Neural cell (in vitro differentiated cells): ENCODE results near the gene MRPL53. TPM values are rescaled to one million over a fixed set of nuclear protein-coding genes. Genes with fewer than 3 reads are reported as not detected.
"Not testable (repeated sequence)": the region's sequence is repeated elsewhere in the genome, so short reads cannot be mapped to it uniquely, and the experiment has no call there.

Experiments
- H2AFZ ChIP-seq: fragments of 200-600, 300-800 bp; sonication (generic), shearing (Covaris generic); 2 replicates; pipeline ENCODE4 v1.6.0; 2014; ENCODE audit warnings: low read depth, mild to moderate bottlenecking, antibody characterized with exemption, low read length, moderate library complexity
- H3F3A ChIP-seq: fragments of 200-600 bp; shearing (Covaris generic); 2 replicates; pipeline ENCODE4 v1.6.1; 2016; ENCODE audit warnings: mild to moderate bottlenecking, moderate library complexity, mixed read lengths, antibody characterized with exemption, low read length; ENCODE audit not compliant: insufficient read depth, poor library complexity, severe bottlenecking
- H3K27ac ChIP-seq: fragments of 200-600, 300-800 bp; sonication (generic), shearing (Covaris generic); 2 replicates; pipeline ENCODE4 v1.5.1; 2014; ENCODE audit warnings: mild to moderate bottlenecking, low read length, moderate library complexity
- H3K27me3 ChIP-seq: fragments of 300-800, 200-600 bp; sonication (generic), shearing (Covaris generic); 2 replicates; pipeline ENCODE4 v1.6.0; 2014; ENCODE audit warnings: mild to moderate bottlenecking, low read depth, low read length, moderate library complexity; ENCODE audit not compliant: insufficient read depth
- H3K36me3 ChIP-seq: fragments of 300-800, 200-600 bp; sonication (generic), shearing (Covaris generic); 2 replicates; pipeline ENCODE4 v1.5.1; 2014; ENCODE audit warnings: mild to moderate bottlenecking, antibody characterized with exemption, low read length, moderate library complexity; ENCODE audit not compliant: insufficient read depth
- H3K4me2 ChIP-seq: fragments of 300-800, 200-600 bp; sonication (generic), shearing (Covaris generic); 2 replicates; pipeline ENCODE4 v1.6.0; 2014; ENCODE audit warnings: mild to moderate bottlenecking, low read length
- H3K4me3 ChIP-seq: fragments of 300-800, 200-600 bp; sonication (generic), shearing (Covaris generic); 2 replicates; pipeline ENCODE4 v1.5.1; 2014; ENCODE audit warnings: mild to moderate bottlenecking, low read length, moderate library complexity
- H3K79me2 ChIP-seq: fragments of 200-600 bp; shearing (Covaris generic); replicated peaks from 2 replicates; pipeline ENCODE4 v1.6.0; 2014; ENCODE audit warnings: mild to moderate bottlenecking, low read length, moderate library complexity; ENCODE audit not compliant: insufficient read depth
- H3K9ac ChIP-seq: fragments of 300-800, 200-600 bp; sonication (generic), shearing (Covaris generic); 2 replicates; pipeline ENCODE4 v1.6.1; 2016; ENCODE audit warnings: mild to moderate bottlenecking, low read length, mixed read lengths
- H3K9me2 ChIP-seq: fragments of 200-600 bp; shearing (Covaris generic); 2 replicates; pipeline ENCODE4 v1.6.1; 2016; ENCODE audit warnings: mild to moderate bottlenecking, low read length, mixed read lengths; ENCODE audit not compliant: insufficient read depth
- H3K9me3 ChIP-seq: fragments of 200-600, 300-800 bp; sonication (generic), shearing (Covaris generic); 2 replicates; pipeline ENCODE4 v1.6.1; 2016; ENCODE audit warnings: mild to moderate bottlenecking, mixed run types, low read length, moderate library complexity, mixed read lengths
- H4K20me1 ChIP-seq: fragments of 200-600 bp; shearing (Covaris generic); 2 replicates; pipeline ENCODE4 v1.6.1; 2016; ENCODE audit warnings: mild to moderate bottlenecking, mixed run types; ENCODE audit not compliant: insufficient read depth
- EP300 ChIP-seq: fragments of 450-650 bp; conservative IDR thresholded peaks from 2 replicates; pipeline ENCODE4 v1.6.1; 2014; ENCODE audit warnings: antibody characterized with exemption, mild to moderate bottlenecking, moderate library complexity; ENCODE audit not compliant: poor library complexity, severe bottlenecking
- EZH2 ChIP-seq: fragments of 200-600, 300-800 bp; shearing (Covaris generic), sonication (generic); IDR thresholded peaks from 2 replicates; pipeline ENCODE4 v1.6.1; 2014; ENCODE audit warnings: antibody characterized with exemption, low read length, borderline replicate concordance, mild to moderate bottlenecking; ENCODE audit not compliant: insufficient read depth, poor library complexity, severe bottlenecking
- MXI1 ChIP-seq: fragments of 450-650 bp; conservative IDR thresholded peaks from 2 replicates; pipeline ENCODE4 v1.6.1; 2014; ENCODE audit warnings: antibody characterized with exemption, mild to moderate bottlenecking; ENCODE audit not compliant: poor library complexity, severe bottlenecking
- POLR2AphosphoS5 ChIP-seq: IDR thresholded peaks from 2 replicates; pipeline ENCODE4 v1.6.1; 2012
- RAD21 ChIP-seq: fragments of 450-650 bp; conservative IDR thresholded peaks from 2 replicates; pipeline ENCODE4 v1.6.1; 2014; ENCODE audit warnings: antibody characterized with exemption, mild to moderate bottlenecking, moderate library complexity
- TAF1 ChIP-seq: IDR thresholded peaks from 2 replicates; pipeline ENCODE4 v1.6.1; 2012; ENCODE audit warnings: low read depth
- polyA plus RNA-seq: library from polyadenylated mRNA; depleted of rRNA; stranded (reverse); fragments of >200 nt; gene quantifications from 2 replicates; pipeline ENCODE4 v1.2.3, GENCODE V29; 2014
- TF ChIP-seq, protein P1 (sequence below): IDR thresholded peaks from 2 replicates; pipeline ENCODE4 v1.6.1; 2012; ENCODE audit warnings: borderline replicate concordance
- TF ChIP-seq, protein P2 (sequence below): fragments of 450-650 bp; IDR thresholded peaks from 2 replicates; pipeline ENCODE4 v1.5.1; 2014; ENCODE audit warnings: antibody characterized with exemption, mild to moderate bottlenecking, moderate library complexity; ENCODE audit not compliant: poor library complexity, severe bottlenecking

Gene MRPL53
- polyA plus RNA-seq, 1 donor from 2014 or later, result 28.0 TPM

DNA sequence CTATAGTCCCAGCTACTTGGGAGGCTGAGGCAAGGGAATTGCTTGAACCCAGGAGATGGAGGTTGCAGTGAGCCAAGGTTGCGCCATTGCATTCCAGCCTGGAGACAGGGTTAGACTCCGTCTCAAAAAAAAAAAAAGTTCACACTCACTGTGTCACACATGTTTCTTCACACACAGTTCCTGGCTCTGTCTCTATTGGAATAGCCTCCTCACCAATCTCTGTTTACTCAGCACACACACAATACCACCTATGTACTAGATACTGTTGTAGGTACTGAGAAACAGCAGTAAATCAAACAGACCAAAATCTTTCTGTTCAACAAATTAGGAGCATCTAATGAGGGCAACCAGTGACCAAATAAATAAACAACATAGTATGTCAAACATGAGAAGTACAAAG is 13.7 kb upstream of the MRPL53 start:
- H3K79me2 ChIP-seq, result peaks cover 8% of the 10 kb centered on the region
- H3K27ac ChIP-seq, result no peak overlapping the region
- no peak for TF ChIP-seq EZH2
- TF ChIP-seq EP300, result no peak
- no peak for TF ChIP-seq POLR2AphosphoS5
- TF ChIP-seq, protein P1, sequence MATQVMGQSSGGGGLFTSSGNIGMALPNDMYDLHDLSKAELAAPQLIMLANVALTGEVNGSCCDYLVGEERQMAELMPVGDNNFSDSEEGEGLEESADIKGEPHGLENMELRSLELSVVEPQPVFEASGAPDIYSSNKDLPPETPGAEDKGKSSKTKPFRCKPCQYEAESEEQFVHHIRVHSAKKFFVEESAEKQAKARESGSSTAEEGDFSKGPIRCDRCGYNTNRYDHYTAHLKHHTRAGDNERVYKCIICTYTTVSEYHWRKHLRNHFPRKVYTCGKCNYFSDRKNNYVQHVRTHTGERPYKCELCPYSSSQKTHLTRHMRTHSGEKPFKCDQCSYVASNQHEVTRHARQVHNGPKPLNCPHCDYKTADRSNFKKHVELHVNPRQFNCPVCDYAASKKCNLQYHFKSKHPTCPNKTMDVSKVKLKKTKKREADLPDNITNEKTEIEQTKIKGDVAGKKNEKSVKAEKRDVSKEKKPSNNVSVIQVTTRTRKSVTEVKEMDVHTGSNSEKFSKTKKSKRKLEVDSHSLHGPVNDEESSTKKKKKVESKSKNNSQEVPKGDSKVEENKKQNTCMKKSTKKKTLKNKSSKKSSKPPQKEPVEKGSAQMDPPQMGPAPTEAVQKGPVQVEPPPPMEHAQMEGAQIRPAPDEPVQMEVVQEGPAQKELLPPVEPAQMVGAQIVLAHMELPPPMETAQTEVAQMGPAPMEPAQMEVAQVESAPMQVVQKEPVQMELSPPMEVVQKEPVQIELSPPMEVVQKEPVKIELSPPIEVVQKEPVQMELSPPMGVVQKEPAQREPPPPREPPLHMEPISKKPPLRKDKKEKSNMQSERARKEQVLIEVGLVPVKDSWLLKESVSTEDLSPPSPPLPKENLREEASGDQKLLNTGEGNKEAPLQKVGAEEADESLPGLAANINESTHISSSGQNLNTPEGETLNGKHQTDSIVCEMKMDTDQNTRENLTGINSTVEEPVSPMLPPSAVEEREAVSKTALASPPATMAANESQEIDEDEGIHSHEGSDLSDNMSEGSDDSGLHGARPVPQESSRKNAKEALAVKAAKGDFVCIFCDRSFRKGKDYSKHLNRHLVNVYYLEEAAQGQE, result no peak
- no peak for TF ChIP-seq RAD21
- no peak for TF ChIP-seq TAF1
- TF ChIP-seq, protein P2, sequence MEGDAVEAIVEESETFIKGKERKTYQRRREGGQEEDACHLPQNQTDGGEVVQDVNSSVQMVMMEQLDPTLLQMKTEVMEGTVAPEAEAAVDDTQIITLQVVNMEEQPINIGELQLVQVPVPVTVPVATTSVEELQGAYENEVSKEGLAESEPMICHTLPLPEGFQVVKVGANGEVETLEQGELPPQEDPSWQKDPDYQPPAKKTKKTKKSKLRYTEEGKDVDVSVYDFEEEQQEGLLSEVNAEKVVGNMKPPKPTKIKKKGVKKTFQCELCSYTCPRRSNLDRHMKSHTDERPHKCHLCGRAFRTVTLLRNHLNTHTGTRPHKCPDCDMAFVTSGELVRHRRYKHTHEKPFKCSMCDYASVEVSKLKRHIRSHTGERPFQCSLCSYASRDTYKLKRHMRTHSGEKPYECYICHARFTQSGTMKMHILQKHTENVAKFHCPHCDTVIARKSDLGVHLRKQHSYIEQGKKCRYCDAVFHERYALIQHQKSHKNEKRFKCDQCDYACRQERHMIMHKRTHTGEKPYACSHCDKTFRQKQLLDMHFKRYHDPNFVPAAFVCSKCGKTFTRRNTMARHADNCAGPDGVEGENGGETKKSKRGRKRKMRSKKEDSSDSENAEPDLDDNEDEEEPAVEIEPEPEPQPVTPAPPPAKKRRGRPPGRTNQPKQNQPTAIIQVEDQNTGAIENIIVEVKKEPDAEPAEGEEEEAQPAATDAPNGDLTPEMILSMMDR, result no peak
- no peaks in the 10 kb centered on the region for H3K36me3 ChIP-seq
- no peaks in the 10 kb centered on the region for H4K20me1 ChIP-seq
- no peaks in the 10 kb centered on the region for H3K9me3 ChIP-seq
- no peaks in the 10 kb centered on the region for H3F3A ChIP-seq
- no peak overlapping the region for H3K4me3 ChIP-seq
- no peak overlapping the region for H3K9ac ChIP-seq
- no peaks in the 10 kb centered on the region for H3K9me2 ChIP-seq
- no peak overlapping the region for H2AFZ ChIP-seq
- no peak overlapping the region for H3K4me2 ChIP-seq
- H3K27me3 ChIP-seq, result no peaks in the 10 kb centered on the region

DNA sequence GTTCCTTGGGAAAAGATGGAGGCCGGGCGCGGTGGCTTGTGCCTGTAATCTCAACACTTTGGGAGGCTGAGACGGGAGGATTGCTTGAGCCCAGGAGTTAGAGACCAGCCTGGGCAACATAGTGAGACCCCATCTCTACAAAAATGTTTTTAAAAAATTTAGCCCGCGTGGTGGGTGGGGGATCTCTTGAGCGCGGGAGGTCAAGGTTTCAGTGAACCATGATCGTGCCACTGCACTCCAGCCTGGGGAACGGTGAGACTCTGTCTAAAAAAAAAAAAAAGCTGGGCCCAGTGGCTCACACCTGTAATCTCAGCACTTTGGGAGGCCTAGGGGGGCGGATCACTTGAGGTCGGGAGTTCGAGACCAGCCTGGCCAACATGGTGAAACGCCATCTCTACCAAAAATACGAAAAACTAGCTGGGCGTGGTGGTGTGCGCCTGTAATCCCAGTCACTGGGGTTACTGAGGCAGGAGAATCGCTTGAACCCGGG is 11.2 kb upstream of the MRPL53 start:
- not testable (repeated sequence) for H3K9me2 ChIP-seq, H3K27ac ChIP-seq, H3K27me3 ChIP-seq, H3K36me3 ChIP-seq, H3K9me3 ChIP-seq, H3F3A ChIP-seq, H2AFZ ChIP-seq, H4K20me1 ChIP-seq
- Histone ChIP-seq H3K9ac (peak overlapping the region; percentile 94), H3K4me2 (peak overlapping the region; percentile 97), H3K4me3 (peak overlapping the region; percentile 100), H3K79me2 (peaks cover 26% of the 10 kb centered on the region)

DNA sequence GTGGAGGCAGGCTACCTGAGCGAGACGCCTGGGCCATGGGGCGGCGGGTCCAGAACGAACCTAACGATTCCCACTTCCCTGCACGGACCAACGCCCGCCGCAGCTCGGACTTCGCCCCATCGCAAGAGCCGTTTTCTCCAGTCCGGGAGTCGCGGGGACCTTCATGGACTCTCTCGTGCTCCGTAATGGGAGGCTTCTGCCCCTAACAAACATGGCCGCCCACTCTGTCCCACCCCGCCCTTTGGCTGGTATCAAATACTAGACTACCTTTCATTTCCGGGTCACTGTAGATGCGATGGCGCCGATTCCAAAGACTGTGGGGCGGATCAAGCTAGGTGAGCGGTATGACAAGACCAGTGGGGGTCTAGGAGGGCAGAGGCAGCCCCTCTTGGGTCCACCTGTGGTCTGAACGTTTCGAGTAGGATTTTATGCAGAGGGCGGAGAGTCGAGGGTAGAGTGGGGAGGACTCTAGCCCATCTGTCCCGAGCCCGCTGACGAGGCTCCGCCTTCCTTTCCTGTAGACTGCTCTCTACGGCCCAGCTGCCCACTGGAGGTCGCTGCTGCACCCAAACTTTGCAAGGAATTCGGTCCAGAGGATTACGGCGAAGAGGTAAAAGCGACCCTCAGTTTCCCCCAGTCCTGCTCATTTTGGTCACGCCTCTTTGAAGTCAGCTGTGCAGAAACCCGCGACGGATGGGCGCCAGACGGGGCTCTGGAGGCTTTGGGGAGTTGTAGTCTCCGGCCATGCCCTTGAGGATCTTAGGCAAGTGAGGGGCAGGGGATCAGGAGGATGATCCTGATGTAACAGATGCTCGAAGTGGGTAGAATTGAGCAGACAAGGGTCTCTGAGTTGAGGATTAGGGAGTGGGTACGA is 10.6 kb upstream of the MRPL53 start, which contains the start of the genes CCDC142 and TTC31:
Gene CCDC142, minus strand, starts transcription at position 198 of the 874 bp plus-strand sequence. Its CDS starts 161 bp downstream, at position 37.
Gene TTC31, plus strand, starts transcription at position 281 of the 874 bp plus-strand sequence. Its CDS starts 15 bp downstream, at position 296.
- H3F3A ChIP-seq, result no peaks in the 10 kb centered on the region
- peak within 1 kb of the TSS; percentile 94 for H3K9ac ChIP-seq
- peak within 1 kb of the TSS; percentile 97 for H3K4me2 ChIP-seq
- H3K4me3 ChIP-seq, result peak within 1 kb of the TSS; percentile 100
- no peaks in the 10 kb centered on the region for H3K27me3 ChIP-seq
- H3K36me3 ChIP-seq, result peaks cover 3% of the 10 kb centered on the region
- peaks cover 26% of the 10 kb centered on the region for H3K79me2 ChIP-seq
- H3K9me2 ChIP-seq, result no peaks in the 10 kb centered on the region
- H3K9me3 ChIP-seq, result no peaks in the 10 kb centered on the region
- no peaks in the 10 kb centered on the region for H4K20me1 ChIP-seq
- peak within 1 kb of the TSS; percentile 85 for H2AFZ ChIP-seq
- H3K27ac ChIP-seq, result peak within 1 kb of the TSS; percentile 87
- TF ChIP-seq EZH2 (no peak), MXI1 (peak; percentile 87), TAF1 (peak; percentile 52), EP300 (peak; percentile 58), RAD21 (peak; percentile 88), POLR2AphosphoS5 (peak; percentile 92)
- TF ChIP-seq, protein P1, result peak; percentile 68
- TF ChIP-seq, protein P2, result peak; percentile 99
